ENCODE measurements around the gene KLC3.

DNA sequence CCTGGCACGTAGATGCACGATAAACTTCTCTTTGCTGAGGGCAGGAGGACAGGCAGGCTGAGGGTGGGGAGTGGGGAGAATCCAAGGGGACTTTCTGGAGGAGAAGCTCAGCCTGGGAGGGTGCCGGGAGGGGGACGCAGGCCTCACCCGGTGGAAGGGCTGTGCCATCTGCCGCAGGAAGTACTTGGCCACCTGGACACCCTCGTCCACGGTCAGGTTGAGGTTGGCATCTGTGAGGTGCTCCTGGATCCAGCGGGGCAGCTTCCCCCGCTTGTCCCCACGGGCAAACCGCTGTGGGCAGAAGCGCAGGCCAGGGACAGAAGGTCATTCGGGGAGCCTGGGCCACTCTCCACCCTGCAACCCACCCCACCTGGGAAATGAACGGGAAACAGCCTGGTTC is 11.5 kb downstream of the KLC3 start:
- TF ChIP-seq, protein P1, sequence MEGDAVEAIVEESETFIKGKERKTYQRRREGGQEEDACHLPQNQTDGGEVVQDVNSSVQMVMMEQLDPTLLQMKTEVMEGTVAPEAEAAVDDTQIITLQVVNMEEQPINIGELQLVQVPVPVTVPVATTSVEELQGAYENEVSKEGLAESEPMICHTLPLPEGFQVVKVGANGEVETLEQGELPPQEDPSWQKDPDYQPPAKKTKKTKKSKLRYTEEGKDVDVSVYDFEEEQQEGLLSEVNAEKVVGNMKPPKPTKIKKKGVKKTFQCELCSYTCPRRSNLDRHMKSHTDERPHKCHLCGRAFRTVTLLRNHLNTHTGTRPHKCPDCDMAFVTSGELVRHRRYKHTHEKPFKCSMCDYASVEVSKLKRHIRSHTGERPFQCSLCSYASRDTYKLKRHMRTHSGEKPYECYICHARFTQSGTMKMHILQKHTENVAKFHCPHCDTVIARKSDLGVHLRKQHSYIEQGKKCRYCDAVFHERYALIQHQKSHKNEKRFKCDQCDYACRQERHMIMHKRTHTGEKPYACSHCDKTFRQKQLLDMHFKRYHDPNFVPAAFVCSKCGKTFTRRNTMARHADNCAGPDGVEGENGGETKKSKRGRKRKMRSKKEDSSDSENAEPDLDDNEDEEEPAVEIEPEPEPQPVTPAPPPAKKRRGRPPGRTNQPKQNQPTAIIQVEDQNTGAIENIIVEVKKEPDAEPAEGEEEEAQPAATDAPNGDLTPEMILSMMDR (IDR thresholded peaks at IDR 0.05), result no peak
- no peak for TF ChIP-seq EP300 (IDR thresholded peaks at IDR 0.05)

Data from sigmoid colon (tissue), 4 donors.